ENCODE measurements around the gene POLR2A. TPM values are rescaled to one million over a fixed set of nuclear protein-coding genes. Genes with fewer than 3 reads are reported as not detected.

Gene POLR2A
- total and polyA plus RNA-seq, 2 of the 13 experiments (the other 11 are each of a cell fraction or from before 2014, with no cell fraction given), result 17.8 to 18.3 TPM

DNA sequence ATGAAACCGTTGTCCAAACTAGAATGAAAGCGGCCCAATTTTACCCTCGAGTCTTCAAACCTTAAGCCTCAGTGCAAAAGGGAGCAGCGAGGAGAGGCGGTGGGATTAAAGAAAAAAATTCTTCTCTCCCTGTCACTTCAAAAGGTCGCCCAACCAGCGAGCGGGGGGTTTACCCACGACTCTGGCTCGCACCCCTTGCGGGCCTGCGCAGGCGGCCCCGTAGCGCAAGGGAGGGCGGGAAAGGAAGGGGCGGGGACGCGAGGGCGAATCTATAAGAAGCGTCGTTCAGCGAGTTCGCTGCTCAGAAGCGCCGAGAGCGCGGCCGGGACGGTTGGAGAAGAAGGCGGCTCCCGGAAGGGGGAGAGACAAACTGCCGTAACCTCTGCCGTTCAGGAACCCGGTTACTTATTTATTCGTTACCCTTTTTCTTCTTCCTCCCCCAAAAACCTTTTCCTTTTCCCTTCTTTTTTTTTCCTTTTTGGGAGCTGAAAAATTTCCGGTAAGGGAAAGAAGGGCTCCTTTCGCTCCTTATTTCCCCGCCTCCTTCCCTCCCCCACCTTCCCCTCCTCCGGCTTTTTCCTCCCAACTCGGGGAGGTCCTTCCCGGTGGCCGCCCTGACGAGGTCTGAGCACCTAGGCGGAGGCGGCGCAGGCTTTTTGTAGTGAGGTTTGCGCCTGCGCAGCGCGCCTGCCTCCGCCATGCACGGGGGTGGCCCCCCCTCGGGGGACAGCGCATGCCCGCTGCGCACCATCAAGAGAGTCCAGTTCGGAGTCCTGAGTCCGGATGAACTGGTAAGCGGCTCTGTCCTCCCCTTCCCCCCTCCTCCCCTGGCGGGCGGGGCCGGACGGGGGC is at the start of gene POLR2A (continued):
- no peak for TF ChIP-seq CSRNP2 (CRISPR knock-in tag; conservative IDR thresholded peaks at IDR 0.05; ENCODE audit: low read depth)
- TF ChIP-seq ZIK1 (CRISPR knock-in tag; IDR thresholded peaks at IDR 0.05; ENCODE audit: borderline replicate concordance, low read depth), result 0 out of 2 replicates have a peak, but pooled peaks have one; percentile 24
- TF ChIP-seq TMF1 (CRISPR knock-in tag; IDR thresholded peaks at IDR 0.05; ENCODE audit: low read depth), result no peak; the same call in 1 of the 2 replicates
- peak; percentile 55; the same call in 1 of the 2 replicates for TF ChIP-seq TGIF2 (CRISPR knock-in tag; IDR thresholded peaks at IDR 0.05)
- TF ChIP-seq ZNF34 (CRISPR knock-in tag; IDR thresholded peaks at IDR 0.05; ENCODE audit: borderline replicate concordance), result peak; percentile 90; the same call in 1 of the 2 replicates
- no peak; the same call in 1 of the 2 replicates for TF ChIP-seq POGZ (CRISPR knock-in tag; IDR thresholded peaks at IDR 0.05)

GRCh38 chr17:7435676-7436555 is 48.2 kb upstream of the POLR2A start:
- H2AFZ ChIP-seq (ENCODE audit: low read length), result no peak overlapping the region
- in situ Hi-C loops (cut with HindIII; ENCODE audit: extremely low pct_ligation_motif_present, low pct_unique_long_range_greater_than_20kb), result loop anchor here (5.0 kb wide), 2 partner anchors 41 to 79 kb away; partner anchors contain the start of genes TMEM95 and ZBTB4
- no peak for FAIRE-seq
- no peak for TF ChIP-seq XRCC5 (optimal IDR thresholded peaks at IDR 0.05; ENCODE audit: low read length)
- no peak for TF ChIP-seq ZNF136 (CRISPR knock-in tag; IDR thresholded peaks at IDR 0.05; ENCODE audit: low read depth)
- no peak for TF ChIP-seq FOSL2 (CRISPR knock-in tag; IDR thresholded peaks at IDR 0.05)
- TF ChIP-seq ZSCAN21 (CRISPR knock-in tag; IDR thresholded peaks at IDR 0.05; ENCODE audit: borderline replicate concordance), result no peak
- no peak for TF ChIP-seq NCOA5 (CRISPR knock-in tag; IDR thresholded peaks at IDR 0.05)
- TF ChIP-seq SMAD1 (CRISPR knock-in tag; IDR thresholded peaks at IDR 0.05; ENCODE audit: borderline replicate concordance, low read depth), result no peak
- TF ChIP-seq SP1 (IDR thresholded peaks at IDR 0.05), result no peak
- TF ChIP-seq SP1 (CRISPR knock-in tag; IDR thresholded peaks at IDR 0.05), result no peak
- TF ChIP-seq ZFX (CRISPR knock-in tag; IDR thresholded peaks at IDR 0.05; ENCODE audit: low read depth), result peak; percentile 13; the same call in 1 of the 2 replicates
- TF ChIP-seq ZBTB42 (CRISPR knock-in tag; IDR thresholded peaks at IDR 0.05), result no peak
- TF ChIP-seq, protein P1, sequence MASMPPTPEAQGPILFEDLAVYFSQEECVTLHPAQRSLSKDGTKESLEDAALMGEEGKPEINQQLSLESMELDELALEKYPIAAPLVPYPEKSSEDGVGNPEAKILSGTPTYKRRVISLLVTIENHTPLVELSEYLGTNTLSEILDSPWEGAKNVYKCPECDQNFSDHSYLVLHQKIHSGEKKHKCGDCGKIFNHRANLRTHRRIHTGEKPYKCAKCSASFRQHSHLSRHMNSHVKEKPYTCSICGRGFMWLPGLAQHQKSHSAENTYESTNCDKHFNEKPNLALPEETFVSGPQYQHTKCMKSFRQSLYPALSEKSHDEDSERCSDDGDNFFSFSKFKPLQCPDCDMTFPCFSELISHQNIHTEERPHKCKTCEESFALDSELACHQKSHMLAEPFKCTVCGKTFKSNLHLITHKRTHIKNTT (CRISPR knock-in tag; IDR thresholded peaks at IDR 0.05), result no peak

More at GRCh38 chr17:7435676-7436555, 48.2 kb upstream of the POLR2A start:
- H3K9ac ChIP-seq (ENCODE audit: insufficient read depth, low read depth, low read length), result peak overlapping the region; percentile 58
- H4K20me1 ChIP-seq (ENCODE audit: insufficient read depth, low read length), result no peaks in the 10 kb centered on the region
- no peaks in the 10 kb centered on the region for H3K36me3 ChIP-seq (replicated peaks in 1 of 2; ENCODE audit: control insufficient read depth in 1 of 2, insufficient read depth in 2 of 2, low read length in 2 of 2)
- H3K27ac ChIP-seq (ENCODE audit: extremely low read length, insufficient read depth, low read length), result peak overlapping the region; percentile 13
- POLR2A ChIA-PET, result interaction anchor here (1.0 to 3.8 kb wide), 11 partner anchors 10 to 252 kb away, joined by 3 to 52 read pairs (median 4); partner anchors contain the start of genes CHRNB1, MPDU1, POLR2A and SLC35G6
- no peaks in the 10 kb centered on the region for H3K9me3 ChIP-seq (ENCODE audit: low read length)
- no peaks in the 10 kb centered on the region for H3K79me2 ChIP-seq (ENCODE audit: insufficient read depth, low read length)
- H3K27me3 ChIP-seq (ENCODE audit: control insufficient read depth in 1 of 2, insufficient read depth in 2 of 2, low read length in 2 of 2), result peaks cover 0 to 2% of the 10 kb centered on the region in 2 experiments; a peak in 2 of 5 replicates
- no peak for DNase-seq (ENCODE audit: low spot score)
- 56% methylated on average over 31 of the region's 49 CpGs for WGBS (ENCODE audit: low lambda C conversion rate)
- peaks cover 30% of the 10 kb centered on the region for H3K4me1 ChIP-seq (ENCODE audit: insufficient read depth, low read length)
- intact Hi-C loops (cut with micrococcal nuclease; ENCODE audit: unreplicated experiment), result loop anchor here (1.0 to 2.0 kb wide), 2 partner anchors 32 to 75 kb away; partner anchors contain the start of gene TMEM256
- peak overlapping the region; percentile 85 for H3K4me2 ChIP-seq (ENCODE audit: low read depth, low read length)
- peak; percentile 29 for ATAC-seq
- peak overlapping the region; percentile 62 to 75 (median 72) for H3K4me3 ChIP-seq (replicated peaks in 1 of 3; ENCODE audit: insufficient read depth in 1 of 3, low read depth in 2 of 3, low read length in 3 of 3)
- CTCF ChIA-PET (ENCODE audit: low intra/inter-chr PET ratio, low total read pairs), result interaction anchor here (0.7 to 2.1 kb wide), 2 partner anchors 68 to 80 kb away, joined by 3 to 11 read pairs; no protein-coding TSS in a partner anchor
- BruUV-seq (replicated peaks), result TSS peak; percentile 85

Data from HepG2 (cell line).